HCT116 (cell line): ENCODE measurements around the gene POMGNT2. TPM values are rescaled to one million over a fixed set of nuclear protein-coding genes. Genes with fewer than 3 reads are reported as not detected.

Experiments
- ATAC-seq: fragments of 200-7000 bp; cut with Tn5 transposase; 2 replicates; pipeline ENCODE4 v1.9.1; 2020; ENCODE audit warnings: mild to moderate bottlenecking, moderate library complexity
- BruUV-seq: library from RNA; stranded (reverse); fragments of 400-500 nt; replicated peaks from 2 replicates; lab custom pipeline; 2021; lab: Mats Ljungman, UMichigan
- CTCF ChIA-PET: fragments of 300-600 bp; sonication (Branson Sonifier 250); formaldehyde crosslinking; loops from one replicate; lab custom pipeline; 2021; ENCODE audit warnings: antibody characterized with exemption; lab: Charles Lee
- POLR2A ChIA-PET: fragments of 300-600, 350-600 bp; sonication (Branson Sonifier 250); formaldehyde crosslinking; loops from one replicate; lab custom pipeline; 2021; ENCODE audit warnings: antibody characterized with exemption; lab: Charles Lee
- RAD21 ChIA-PET, 2 experiments: fragments of 300-600 bp; sonication (Branson Sonifier 250); formaldehyde crosslinking; loops; one replicate each; lab custom pipeline; 2023; ENCODE audit warnings: low total read pairs in 2 of 2; ENCODE audit not compliant: uncharacterized antibody in 2 of 2, unreplicated experiment in 2 of 2, low non-redundant PET in 1 of 2; lab: Charles Lee
- DNase-seq: peaks from one replicate; pipeline ENCODE4 v3.0.0-alpha.2; 2010; ENCODE audit warnings: low read depth, low spot score
- H2AFZ ChIP-seq: fragments of 200-600 bp; shearing (Covaris generic), sonication (generic); 2 replicates; pipeline ENCODE4 v1.6.1; 2017; ENCODE audit warnings: low read depth, mixed run types, mixed read lengths, antibody characterized with exemption, low read length; ENCODE audit not compliant: poor library complexity, severe bottlenecking
- H3K27ac ChIP-seq: 2 replicates; pipeline ENCODE4 v1.5.1; 2012; ENCODE audit warnings: low read depth, low read length
- H3K27me3 ChIP-seq: fragments of 200-600 bp; sonication (generic); 2 replicates; pipeline ENCODE4 v1.6.1; 2016; ENCODE audit warnings: mixed run types, low read length, mixed read lengths; ENCODE audit not compliant: insufficient read depth
- H3K36me3 ChIP-seq, 2 experiments: fragments of 200-500 bp in 1 of 2; fragments of 200-600 bp in 1 of 2; sonication (Bioruptor generic) in 1 of 2; sonication (generic) in 1 of 2; 2 replicates each; pipeline versions ENCODE4 v1.5.1 to v1.6.1; 2014 to 2016; ENCODE audit warnings: low read length in 2 of 2, inconsistent platforms in 1 of 2, mixed read lengths in 1 of 2, mixed run types in 1 of 2; ENCODE audit not compliant: insufficient read depth in 2 of 2, control insufficient read depth in 1 of 2
- H3K4me1 ChIP-seq, 2 experiments: fragments of 200-600 bp in 1 of 2; sonication (generic) in 1 of 2; 2 replicates each; pipeline versions ENCODE4 v1.5.1 to v1.6.1; 2012 to 2017; ENCODE audit warnings: low read length in 2 of 2, inconsistent platforms in 1 of 2, mild to moderate bottlenecking in 1 of 2, mixed read lengths in 1 of 2, mixed run types in 1 of 2, moderate library complexity in 1 of 2; ENCODE audit not compliant: insufficient read depth in 2 of 2, control insufficient read depth in 1 of 2
- H3K4me2 ChIP-seq: fragments of 200-600 bp; sonication (generic); 2 replicates; pipeline ENCODE4 v1.6.1; 2017; ENCODE audit warnings: mixed run types, low read length, mixed read lengths
- H3K4me3 ChIP-seq, 2 experiments: fragments of 200-600 bp in 1 of 2; sonication (generic) in 1 of 2; replicated peaks in 1 of 2; 2 replicates each; pipeline ENCODE4 v1.5.1; 2011 to 2016; ENCODE audit warnings: low read length in 2 of 2, control low read depth in 1 of 2, low read depth in 1 of 2, mild to moderate bottlenecking in 1 of 2, mixed read lengths in 1 of 2, mixed run types in 1 of 2
- H3K79me2 ChIP-seq: fragments of 200-600 bp; sonication (generic); 2 replicates; pipeline ENCODE4 v1.6.1; 2017; ENCODE audit warnings: mild to moderate bottlenecking, mixed run types, low read length, moderate library complexity, mixed read lengths; ENCODE audit not compliant: insufficient read depth
- H3K9ac ChIP-seq: fragments of 200-600 bp; sonication (generic); 2 replicates; pipeline ENCODE4 v1.6.1; 2016; ENCODE audit warnings: low read length, mixed read lengths
- H3K9me2 ChIP-seq: fragments of 200-600 bp; sonication (generic), shearing (Covaris generic); 2 replicates; pipeline ENCODE4 v1.6.1; 2017; ENCODE audit warnings: mixed run types, mild to moderate bottlenecking, moderate library complexity; ENCODE audit not compliant: insufficient read depth
- H3K9me3 ChIP-seq, 2 experiments: fragments of 200-500 bp in 1 of 2; fragments of 200-600 bp in 1 of 2; sonication (Bioruptor generic) in 1 of 2; sonication (generic) in 1 of 2; 2 replicates each; pipeline ENCODE4 v1.6.1; 2014 to 2017; ENCODE audit warnings: low read length in 2 of 2, mixed read lengths in 2 of 2, inconsistent platforms in 1 of 2, low read depth in 1 of 2, mild to moderate bottlenecking in 1 of 2, mixed run types in 1 of 2, moderate library complexity in 1 of 2; ENCODE audit not compliant: control insufficient read depth in 1 of 2, insufficient read depth in 1 of 2
- H4K20me1 ChIP-seq: fragments of 200-600 bp; sonication (generic), shearing (Covaris generic); 2 replicates; pipeline ENCODE4 v1.6.1; 2017; ENCODE audit warnings: mixed run types, mild to moderate bottlenecking, moderate library complexity; ENCODE audit not compliant: insufficient read depth
- CBX3 ChIP-seq: IDR thresholded peaks from 2 replicates; pipeline ENCODE4 v1.6.1; 2012; ENCODE audit warnings: low read depth
- EZH2 ChIP-seq: fragments of 200-600 bp; sonication (generic); IDR thresholded peaks from 2 replicates; pipeline ENCODE4 v1.6.1; 2017; ENCODE audit warnings: antibody characterized with exemption, mixed run types
- FOSL1 ChIP-seq: IDR thresholded peaks from 2 replicates; pipeline ENCODE4 v1.6.1; 2012; ENCODE audit warnings: low read depth
- JUND ChIP-seq: IDR thresholded peaks from 2 replicates; pipeline ENCODE4 v1.6.1; 2012
- POLR2A ChIP-seq: IDR thresholded peaks from 2 replicates; pipeline ENCODE4 v1.7.0; 2011; ENCODE audit warnings: borderline replicate concordance; ENCODE audit not compliant: insufficient read depth, insufficient read length; ENCODE audit errors: extremely low read depth
- POLR2AphosphoS5 ChIP-seq: IDR thresholded peaks from 2 replicates; pipeline ENCODE4 v1.6.1; 2011; ENCODE audit warnings: mild to moderate bottlenecking, low read depth, low read length, moderate library complexity
- RAD21 ChIP-seq: IDR thresholded peaks from 2 replicates; pipeline ENCODE4 v1.6.1; 2012; ENCODE audit warnings: low read depth, mild to moderate bottlenecking
- SIN3A ChIP-seq: IDR thresholded peaks from 2 replicates; pipeline ENCODE4 v1.6.1; 2012; ENCODE audit warnings: low read depth
- SRF ChIP-seq: IDR thresholded peaks from 2 replicates; pipeline ENCODE4 v1.6.1; 2012; ENCODE audit warnings: low read depth
- TCF7L2 ChIP-seq: IDR thresholded peaks from 2 replicates; pipeline ENCODE4 v1.7.0; 2011; ENCODE audit warnings: borderline replicate concordance, inconsistent platforms; ENCODE audit not compliant: insufficient read depth, insufficient read length; ENCODE audit errors: extremely low read depth
- YY1 ChIP-seq: IDR thresholded peaks from 2 replicates; pipeline ENCODE4 v1.6.1; 2011; ENCODE audit warnings: low read length, low read depth, moderate library complexity, mild to moderate bottlenecking; ENCODE audit not compliant: insufficient replicate concordance; ENCODE audit errors: extremely low read depth
- ZNF274 ChIP-seq: fragments of 200-500 bp; sonication (Bioruptor generic); IDR thresholded peaks from 2 replicates; pipeline ENCODE4 v1.6.1; 2014; ENCODE audit warnings: mild to moderate bottlenecking, low read depth, low read length, inconsistent platforms
- intact Hi-C: fragments of 100-400 bp; cut with micrococcal nuclease; formaldehyde crosslinking; loops from 2 replicates; pipeline ENCODE4 v1.10.0; 2022
- total RNA-seq: library from RNA; stranded (reverse); gene quantifications from one replicate; pipeline ENCODE4 v1.2.1, GENCODE V29; 2021; ENCODE audit not compliant: unreplicated experiment
- TF ChIP-seq, protein P1 (sequence below): IDR thresholded peaks from 2 replicates; pipeline ENCODE4 v1.6.1; 2011; ENCODE audit warnings: mild to moderate bottlenecking, low read length, moderate library complexity; ENCODE audit not compliant: insufficient replicate concordance; ENCODE audit errors: extremely low read depth
- TF ChIP-seq, protein P2 (sequence below): IDR thresholded peaks from 2 replicates; pipeline ENCODE4 v1.6.1; 2012
- TF ChIP-seq, protein P3 (sequence below), 3 experiments: fragments of 200-600 bp in 1 of 3; sonication (generic) in 1 of 3; IDR thresholded peaks in 2 of 3; conservative IDR thresholded peaks in 1 of 3; 2 replicates each; pipeline ENCODE4 v1.5.1; 2012 to 2017; ENCODE audit warnings: low read depth in 2 of 3, low read length in 2 of 3, antibody characterized with exemption in 1 of 3, borderline replicate concordance in 1 of 3, control low read depth in 1 of 3, mild to moderate bottlenecking in 1 of 3, mixed read lengths in 1 of 3, mixed run types in 1 of 3, moderate library complexity in 1 of 3; ENCODE audit not compliant: insufficient read depth in 1 of 3
- TF ChIP-seq, protein P4 (sequence below): IDR thresholded peaks from 2 replicates; pipeline ENCODE4 v1.6.1; 2012; ENCODE audit warnings: low read depth

Gene POMGNT2
- total RNA-seq, 1 experiment from 2014 or later = 21.6 TPM

DNA sequence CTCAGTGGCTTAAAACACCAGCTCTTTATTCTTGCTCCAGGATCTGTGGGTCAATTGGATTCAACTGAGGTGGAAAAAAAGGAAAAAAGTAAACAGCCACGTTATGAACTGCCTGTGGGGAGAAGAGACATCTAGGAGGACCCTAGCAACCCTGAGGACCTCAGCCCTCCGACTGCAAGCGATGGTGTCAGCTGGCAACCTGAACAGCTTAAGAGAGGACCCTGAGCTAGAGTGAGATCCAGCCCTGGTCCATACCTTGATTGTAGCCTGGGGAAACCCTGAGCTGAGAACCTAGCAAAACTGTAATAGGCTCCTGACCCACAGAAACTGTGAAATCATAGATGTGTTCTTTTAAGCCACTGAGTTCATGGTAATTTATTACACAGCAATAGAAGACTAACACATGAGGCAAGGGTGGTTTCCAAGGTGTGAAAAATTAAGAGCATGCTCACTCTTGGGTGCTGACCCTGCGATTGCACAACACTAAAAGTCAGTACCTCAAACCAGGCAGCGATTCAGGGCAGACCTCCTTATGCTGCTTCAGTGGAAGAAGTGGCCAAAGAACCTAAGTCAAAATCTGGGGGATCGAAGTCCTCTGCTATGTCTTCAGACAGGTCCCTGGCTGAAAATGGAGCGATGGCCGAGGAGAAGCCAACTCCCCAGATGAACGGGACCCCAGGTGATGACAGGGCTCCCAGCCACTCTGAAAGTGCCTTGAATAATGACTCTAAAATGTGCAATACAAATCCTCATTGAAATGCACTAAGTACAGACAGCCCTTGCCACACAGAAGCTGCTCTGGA lies 69.1 kb downstream of the POMGNT2 start (continued):
- TF ChIP-seq RAD21 (no peak), EZH2 (no peak), FOSL1 (no peak), SRF (no peak), TCF7L2 (no peak), POLR2A (no peak)
- TF ChIP-seq, all 23 proteins: peak for 0

DNA sequence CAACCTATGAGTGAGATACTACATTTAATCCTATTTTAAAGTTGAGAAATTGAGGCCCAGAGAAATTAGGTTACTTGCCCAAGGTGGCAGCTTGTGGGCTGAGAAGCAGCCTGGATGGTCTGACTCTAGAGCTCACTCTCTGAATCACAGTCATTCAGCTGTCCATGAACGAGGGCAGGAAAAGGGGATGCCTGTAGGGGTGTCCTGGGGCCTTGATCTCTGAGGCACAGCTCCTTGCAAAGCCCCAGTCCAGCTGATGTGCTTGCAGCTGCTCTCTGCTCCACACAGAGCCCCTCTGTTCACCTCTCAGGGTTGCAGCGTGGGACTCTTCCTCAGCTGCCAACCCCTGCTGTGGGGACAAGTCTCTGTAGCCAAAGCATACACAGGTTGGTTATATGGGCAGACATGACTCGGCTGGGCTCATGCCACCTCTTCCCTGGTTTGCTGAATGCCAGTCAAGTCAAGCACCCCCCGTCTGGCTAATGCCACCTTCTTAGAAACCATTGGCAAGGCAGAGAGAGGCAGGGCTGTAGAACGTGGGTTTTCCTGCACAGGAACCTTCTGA lies 70.0 kb downstream of the POMGNT2 start:
- ChIA-PET RAD21 (no interaction called here), CTCF (no interaction called here), POLR2A (no interaction called here)
- Histone ChIP-seq H3K4me3 (no peak overlapping the region), H3K4me2 (no peak overlapping the region), H2AFZ (no peak overlapping the region), H3K27me3 (no peaks in the 10 kb centered on the region; the same call in 1 of the 2 replicates), H3K9me3 (no peaks in the 10 kb centered on the region), H4K20me1 (no peaks in the 10 kb centered on the region), H3K9ac (no peak overlapping the region), H3K36me3 (no peaks in the 10 kb centered on the region), H3K27ac (no peak overlapping the region), H3K4me1 (no peaks in the 10 kb centered on the region), H3K9me2 (no peaks in the 10 kb centered on the region), H3K79me2 (no peaks in the 10 kb centered on the region)
- no peak for DNase-seq
- intact Hi-C loops = no loop called here
- no peak for ATAC-seq
- BruUV-seq = no TSS peak
- TF ChIP-seq ZNF274 = no peak
- TF ChIP-seq FOSL1 = no peak
- no peak for TF ChIP-seq JUND
- TF ChIP-seq SRF = no peak
- no peak for TF ChIP-seq SIN3A
- TF ChIP-seq CBX3 = no peak
- TF ChIP-seq, protein P1, sequence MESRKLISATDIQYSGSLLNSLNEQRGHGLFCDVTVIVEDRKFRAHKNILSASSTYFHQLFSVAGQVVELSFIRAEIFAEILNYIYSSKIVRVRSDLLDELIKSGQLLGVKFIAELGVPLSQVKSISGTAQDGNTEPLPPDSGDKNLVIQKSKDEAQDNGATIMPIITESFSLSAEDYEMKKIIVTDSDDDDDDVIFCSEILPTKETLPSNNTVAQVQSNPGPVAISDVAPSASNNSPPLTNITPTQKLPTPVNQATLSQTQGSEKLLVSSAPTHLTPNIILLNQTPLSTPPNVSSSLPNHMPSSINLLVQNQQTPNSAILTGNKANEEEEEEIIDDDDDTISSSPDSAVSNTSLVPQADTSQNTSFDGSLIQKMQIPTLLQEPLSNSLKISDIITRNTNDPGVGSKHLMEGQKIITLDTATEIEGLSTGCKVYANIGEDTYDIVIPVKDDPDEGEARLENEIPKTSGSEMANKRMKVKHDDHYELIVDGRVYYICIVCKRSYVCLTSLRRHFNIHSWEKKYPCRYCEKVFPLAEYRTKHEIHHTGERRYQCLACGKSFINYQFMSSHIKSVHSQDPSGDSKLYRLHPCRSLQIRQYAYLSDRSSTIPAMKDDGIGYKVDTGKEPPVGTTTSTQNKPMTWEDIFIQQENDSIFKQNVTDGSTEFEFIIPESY = no peak
- TF ChIP-seq, protein P2, sequence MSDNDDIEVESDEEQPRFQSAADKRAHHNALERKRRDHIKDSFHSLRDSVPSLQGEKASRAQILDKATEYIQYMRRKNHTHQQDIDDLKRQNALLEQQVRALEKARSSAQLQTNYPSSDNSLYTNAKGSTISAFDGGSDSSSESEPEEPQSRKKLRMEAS = no peak
- TF ChIP-seq, protein P3, sequence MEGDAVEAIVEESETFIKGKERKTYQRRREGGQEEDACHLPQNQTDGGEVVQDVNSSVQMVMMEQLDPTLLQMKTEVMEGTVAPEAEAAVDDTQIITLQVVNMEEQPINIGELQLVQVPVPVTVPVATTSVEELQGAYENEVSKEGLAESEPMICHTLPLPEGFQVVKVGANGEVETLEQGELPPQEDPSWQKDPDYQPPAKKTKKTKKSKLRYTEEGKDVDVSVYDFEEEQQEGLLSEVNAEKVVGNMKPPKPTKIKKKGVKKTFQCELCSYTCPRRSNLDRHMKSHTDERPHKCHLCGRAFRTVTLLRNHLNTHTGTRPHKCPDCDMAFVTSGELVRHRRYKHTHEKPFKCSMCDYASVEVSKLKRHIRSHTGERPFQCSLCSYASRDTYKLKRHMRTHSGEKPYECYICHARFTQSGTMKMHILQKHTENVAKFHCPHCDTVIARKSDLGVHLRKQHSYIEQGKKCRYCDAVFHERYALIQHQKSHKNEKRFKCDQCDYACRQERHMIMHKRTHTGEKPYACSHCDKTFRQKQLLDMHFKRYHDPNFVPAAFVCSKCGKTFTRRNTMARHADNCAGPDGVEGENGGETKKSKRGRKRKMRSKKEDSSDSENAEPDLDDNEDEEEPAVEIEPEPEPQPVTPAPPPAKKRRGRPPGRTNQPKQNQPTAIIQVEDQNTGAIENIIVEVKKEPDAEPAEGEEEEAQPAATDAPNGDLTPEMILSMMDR (IDR thresholded peaks at IDR 0.05 in 2 of 3, conservative IDR thresholded peaks at IDR 0.05 in 1 of 3; ENCODE audit: borderline replicate concordance in 1 of 3, insufficient read depth in 1 of 3, low read depth in 2 of 3, low read length in 2 of 3) = no peak
- TF ChIP-seq, protein P4, sequence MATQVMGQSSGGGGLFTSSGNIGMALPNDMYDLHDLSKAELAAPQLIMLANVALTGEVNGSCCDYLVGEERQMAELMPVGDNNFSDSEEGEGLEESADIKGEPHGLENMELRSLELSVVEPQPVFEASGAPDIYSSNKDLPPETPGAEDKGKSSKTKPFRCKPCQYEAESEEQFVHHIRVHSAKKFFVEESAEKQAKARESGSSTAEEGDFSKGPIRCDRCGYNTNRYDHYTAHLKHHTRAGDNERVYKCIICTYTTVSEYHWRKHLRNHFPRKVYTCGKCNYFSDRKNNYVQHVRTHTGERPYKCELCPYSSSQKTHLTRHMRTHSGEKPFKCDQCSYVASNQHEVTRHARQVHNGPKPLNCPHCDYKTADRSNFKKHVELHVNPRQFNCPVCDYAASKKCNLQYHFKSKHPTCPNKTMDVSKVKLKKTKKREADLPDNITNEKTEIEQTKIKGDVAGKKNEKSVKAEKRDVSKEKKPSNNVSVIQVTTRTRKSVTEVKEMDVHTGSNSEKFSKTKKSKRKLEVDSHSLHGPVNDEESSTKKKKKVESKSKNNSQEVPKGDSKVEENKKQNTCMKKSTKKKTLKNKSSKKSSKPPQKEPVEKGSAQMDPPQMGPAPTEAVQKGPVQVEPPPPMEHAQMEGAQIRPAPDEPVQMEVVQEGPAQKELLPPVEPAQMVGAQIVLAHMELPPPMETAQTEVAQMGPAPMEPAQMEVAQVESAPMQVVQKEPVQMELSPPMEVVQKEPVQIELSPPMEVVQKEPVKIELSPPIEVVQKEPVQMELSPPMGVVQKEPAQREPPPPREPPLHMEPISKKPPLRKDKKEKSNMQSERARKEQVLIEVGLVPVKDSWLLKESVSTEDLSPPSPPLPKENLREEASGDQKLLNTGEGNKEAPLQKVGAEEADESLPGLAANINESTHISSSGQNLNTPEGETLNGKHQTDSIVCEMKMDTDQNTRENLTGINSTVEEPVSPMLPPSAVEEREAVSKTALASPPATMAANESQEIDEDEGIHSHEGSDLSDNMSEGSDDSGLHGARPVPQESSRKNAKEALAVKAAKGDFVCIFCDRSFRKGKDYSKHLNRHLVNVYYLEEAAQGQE = no peak
- TF ChIP-seq POLR2A = no peak
- no peak for TF ChIP-seq POLR2AphosphoS5
- TF ChIP-seq YY1 = no peak
